GM21528 (cell line): Measurements from ENCODE around the gene AOX1.
"Not testable (repeated sequence)": the region's sequence is repeated elsewhere in the genome, so short reads cannot be mapped to it uniquely, and the experiment has no call there.

Experiments used
- ATAC-seq: cut with Tn5 transposase; IDR thresholded peaks from one replicate; pipeline ENCODE4 v1.9.1; 2021; ENCODE audit warnings: mild to moderate bottlenecking, moderate library complexity; ENCODE audit not compliant: unreplicated experiment, low FRiP score

AOX1 gene

DNA sequence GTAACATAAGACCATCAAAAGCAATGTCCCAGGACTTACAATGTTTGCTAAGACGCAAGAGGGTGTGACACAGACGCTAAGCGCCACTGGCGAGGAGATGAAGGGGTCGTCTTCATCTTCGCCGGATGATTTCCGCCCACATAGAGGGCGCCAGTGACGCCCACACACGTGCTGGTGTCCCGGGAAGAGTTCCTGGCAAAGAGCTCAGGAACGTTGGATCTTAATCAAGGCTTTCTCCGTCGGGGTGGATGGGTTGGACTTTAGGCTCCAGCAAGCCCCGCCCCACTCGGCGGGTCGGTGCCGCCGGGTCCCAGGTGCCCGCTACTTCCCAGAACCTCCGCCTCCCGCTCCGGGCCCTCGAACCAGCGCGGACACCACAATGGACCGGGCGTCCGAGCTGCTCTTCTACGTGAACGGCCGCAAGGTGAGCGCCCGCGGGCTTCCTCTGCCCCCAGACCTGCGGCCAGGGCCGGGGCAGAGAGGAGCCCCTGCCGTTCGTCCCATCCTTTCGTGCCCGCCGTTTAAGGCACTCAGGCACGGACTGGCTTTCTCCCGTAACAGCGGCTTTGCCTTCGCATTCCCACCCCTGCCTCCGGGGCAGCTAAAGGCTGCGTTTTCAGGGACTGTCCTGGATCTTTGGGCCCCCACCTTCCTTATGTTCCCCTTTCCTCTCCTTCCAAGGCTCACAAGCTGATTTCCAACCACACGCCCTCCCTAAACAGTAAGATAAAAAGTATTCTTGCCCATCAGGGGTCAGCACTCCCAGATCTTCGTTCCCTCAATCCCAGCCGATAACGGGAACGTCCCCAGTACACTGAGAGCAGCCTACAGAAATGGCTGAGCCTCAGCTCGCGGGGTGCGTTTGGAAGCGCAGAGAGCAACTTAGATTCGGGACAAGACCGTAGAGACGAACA is at the start of gene AOX1:
AOX1 (plus strand) TSS at position 285 of the 914 bp plus-strand sequence; CDS start at position 380, 95 bp downstream.
- ATAC-seq = no peak

DNA sequence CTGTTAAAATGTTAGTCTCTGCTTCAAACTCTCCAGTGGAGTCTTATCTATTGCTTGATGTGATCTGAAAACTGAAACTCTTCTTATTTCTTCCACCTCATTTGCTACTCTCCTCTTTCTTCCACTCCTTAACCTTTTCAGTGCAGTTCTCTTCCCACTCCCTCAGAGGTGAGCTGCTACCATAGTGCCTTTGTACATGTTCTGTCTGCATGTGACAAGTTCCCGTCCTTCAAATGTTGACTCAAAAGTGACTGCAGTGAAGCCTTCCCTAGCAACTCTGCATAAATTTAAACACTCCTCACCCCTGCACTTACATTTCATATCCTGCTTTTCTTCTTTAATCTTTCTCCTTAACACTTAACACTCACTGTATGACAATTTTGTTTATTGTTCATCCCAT is 47.7 kb upstream of the AOX1 start:
- ATAC-seq = no peak

DNA sequence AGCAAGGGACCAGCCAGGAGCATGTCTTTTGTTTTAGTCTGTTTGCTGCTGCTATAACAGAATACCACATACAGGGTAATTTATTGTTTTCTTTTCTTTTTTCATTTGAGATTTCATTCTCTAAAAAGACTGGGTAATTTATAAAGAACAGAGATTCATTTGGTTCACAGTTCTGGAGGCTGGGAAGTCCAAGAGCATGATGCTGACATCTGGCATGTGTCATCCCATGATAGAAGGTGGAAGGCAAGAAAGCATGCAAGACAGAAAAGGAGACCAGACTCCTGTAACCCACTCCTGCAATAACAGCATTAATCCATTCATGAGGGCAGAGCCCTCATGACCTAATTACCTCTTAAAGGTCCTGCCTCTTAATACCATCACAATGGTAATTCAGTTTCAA is 45.0 kb upstream of the AOX1 start:
- ATAC-seq = no peak

DNA sequence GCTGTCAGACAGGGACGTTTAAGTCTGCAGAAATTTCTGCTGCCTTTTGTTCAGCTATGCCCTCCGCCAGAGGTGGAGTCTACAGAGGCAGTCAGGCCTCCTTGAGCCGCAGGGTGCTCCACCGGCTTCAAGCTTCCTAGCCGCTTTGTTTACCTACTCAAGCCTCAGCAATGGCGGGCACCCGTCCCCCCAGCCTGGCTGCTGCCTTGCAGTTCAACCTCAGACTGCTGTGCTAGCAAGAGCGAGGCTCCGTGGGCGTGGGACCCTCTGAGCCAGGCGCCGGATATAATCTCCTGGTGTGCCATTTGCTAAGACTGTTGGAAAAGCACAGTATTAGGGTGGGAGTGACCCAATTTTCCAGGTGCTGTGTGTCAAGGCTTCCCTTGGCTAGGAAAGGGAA is 19.2 kb upstream of the AOX1 start:
- not testable (repeated sequence) for ATAC-seq

DNA sequence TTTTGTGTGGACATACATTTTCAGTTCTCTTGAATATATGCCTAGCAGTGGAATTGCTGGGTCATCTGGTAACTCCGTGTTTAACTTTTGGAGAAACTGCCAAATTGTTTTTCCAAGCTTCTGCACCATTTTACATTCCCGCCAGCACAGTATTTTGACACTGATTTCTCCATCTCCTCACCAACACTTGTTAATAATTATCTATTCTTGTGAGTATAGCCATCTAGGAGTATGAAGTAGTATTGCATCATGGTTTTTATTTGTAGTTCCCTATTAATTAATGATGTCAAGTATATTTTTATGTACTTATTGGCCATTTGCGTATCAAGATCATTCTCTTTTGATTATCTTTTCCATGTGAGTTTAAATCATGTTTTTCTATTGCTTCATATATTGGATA is 17.9 kb upstream of the AOX1 start:
- ATAC-seq = no peak

DNA sequence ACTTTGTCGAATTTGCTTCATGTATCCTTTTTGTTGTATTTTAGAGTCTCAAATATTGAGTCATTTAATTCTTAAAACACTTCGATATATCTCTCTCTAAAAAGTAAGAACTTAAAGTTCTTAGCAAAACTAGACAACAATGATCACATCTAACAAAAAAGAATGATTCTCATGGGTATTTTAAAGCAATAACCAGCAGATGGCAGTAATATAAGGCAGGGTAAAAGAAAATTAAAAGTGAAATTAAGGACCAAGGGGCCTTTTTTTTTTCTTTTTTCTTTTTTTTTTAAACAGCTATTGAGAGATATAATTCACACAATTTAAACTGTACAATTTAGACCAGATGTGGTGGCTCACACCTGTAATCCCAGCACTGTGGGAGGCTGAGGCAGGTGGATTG is 9.9 kb upstream of the AOX1 start:
- ATAC-seq = no peak

DNA sequence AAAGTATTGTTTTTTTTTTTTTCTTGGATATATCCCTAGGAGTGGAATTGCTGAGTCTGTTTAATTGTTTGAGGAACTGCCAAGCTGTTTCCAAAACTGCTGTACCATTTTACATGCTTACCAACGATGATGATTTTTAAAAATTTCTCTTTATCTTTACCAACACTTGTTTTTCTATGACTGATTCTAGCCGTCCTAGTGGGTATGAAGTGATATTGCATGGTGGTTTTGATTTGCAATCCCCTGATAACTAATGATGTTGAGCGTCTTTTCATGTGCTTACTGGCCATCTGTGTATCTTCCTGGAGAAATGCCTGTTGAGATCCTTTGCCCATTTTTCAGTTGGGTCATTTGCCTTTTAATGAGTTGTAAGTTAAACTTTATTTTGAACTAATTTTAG is 8.8 kb upstream of the AOX1 start:
- no peak for ATAC-seq

DNA sequence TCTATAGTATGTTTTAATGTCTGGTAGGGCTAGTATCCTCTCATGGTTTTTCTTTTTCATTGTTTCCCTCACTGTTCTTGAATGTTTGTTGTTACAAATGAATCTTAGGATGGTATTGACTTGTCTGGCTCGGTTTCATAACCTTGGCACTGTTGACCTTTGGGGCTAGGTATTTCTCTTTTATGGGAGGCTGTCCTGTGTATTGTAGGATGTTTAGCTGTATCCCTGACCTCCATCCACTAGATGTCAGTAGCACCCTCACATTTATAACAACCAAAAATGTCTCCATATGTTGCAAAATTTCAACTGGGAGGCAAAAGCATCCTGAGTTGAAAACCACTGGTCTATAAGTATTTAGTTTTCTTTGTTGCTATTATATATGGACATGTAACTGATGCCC is 7.0 kb upstream of the AOX1 start:
- no peak for ATAC-seq

DNA sequence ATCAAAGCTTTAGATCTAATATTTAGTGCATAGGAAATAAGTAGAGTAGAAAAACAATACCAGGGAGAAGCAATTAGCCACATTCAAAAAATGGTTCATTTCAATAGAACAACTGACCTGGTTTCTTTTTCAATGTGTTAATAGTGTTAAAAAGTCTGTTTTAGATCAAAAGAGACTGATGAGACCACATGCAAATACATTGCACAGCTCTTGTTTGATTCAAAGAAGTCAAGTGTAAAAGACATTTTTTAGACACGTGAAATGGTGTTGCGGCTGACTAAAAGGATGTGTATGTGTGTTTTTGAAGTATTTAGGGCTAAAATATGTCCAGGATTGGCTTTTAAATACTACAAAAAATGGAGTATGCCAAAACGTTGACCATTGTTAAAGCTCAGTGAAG is 1.2 kb upstream of the AOX1 start:
- no peak for ATAC-seq

DNA sequence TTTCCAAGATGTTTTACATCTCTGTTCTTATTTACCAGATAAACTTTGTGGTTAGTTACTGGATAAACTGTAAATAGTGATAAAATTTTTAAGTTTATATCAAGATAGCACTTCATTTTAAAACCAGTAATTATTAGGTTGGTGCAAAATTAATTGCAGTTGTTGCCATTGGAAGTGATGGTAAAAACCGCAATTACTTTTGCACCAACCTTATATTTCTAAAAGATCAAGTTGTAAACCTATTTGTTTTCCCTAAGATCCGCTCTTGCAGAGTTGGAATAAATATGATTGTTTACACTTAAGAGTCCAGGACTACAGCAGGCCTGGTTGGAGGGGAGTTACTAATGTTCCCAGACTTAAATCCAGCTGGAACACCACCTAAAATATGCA is 479 bp upstream of the AOX1 start:
- no peak for ATAC-seq

DNA sequence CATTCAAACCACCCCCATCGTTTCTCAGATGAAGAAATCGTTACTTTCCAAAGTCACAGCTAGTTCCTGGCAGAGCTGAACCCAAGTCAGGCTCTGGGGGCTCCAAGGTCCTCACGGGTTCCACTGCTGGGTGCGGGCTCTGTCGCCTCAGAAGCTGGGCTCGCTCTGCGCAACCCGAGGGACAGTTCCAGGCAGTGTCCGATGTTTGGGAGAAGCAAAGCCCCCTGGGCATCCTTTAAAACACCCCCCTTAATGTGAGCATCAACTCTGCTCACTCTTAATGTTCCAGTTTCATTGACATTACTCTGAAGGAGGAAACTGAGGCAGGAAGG is 796 bp downstream of the AOX1 start:
- ATAC-seq = no peak

DNA sequence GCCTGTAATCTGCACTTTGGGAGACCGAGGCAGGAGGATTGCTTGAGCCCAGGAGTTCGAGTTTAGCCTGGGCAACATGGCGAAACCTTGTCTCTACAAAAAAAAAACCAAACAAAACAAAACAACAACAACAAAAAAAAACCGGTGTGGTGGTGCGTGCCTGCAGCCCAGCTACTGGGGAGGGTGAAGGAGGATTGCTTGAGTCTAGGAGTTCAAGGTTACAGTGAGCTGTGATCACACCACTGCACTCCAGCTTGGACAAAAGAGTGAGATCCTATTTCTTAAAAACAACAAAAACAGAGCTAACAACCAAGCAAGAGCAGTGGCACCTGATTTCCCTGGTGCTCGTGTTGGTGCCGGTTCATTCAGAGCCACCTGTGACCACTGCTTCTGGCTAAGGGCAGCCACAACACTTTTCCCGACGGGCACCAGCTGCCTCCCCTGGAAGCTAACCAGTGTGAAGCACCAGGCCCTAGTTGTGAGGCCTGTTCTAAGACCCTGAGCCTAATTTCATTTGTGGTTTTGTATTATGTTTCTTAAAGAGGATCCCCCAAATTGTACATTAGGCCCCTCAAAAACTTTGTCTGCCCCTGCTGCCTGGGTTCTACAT is 1.3 kb downstream of the AOX1 start:
- no peak for ATAC-seq

DNA sequence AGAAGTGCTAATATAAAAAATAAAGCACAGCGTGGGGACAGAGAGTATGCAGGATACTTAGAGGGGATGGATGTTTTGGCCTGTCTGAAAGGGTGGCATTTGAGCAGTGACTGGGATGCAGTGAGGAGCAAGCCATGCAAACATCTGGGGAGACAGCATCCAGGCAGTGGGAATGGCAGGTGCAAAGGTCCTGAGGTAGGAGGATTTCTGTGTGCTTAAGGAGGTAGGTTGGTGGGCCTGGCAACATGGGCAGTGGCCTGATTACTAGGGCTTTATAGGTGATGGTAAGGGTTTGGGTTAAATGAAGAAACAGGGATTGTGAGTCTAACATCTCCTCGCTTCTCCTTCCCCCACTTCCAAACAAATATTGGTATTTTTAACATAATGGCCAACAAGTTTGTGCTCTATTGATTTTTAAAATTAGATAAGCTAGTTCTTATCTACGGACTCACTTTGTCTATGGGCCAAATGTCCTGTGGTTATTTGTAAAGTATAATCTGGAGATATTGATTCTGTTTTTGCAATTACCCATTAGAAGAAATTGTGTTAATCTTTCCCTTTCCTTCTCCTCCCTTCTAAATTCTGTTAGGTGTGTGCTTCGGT is 2.4 kb downstream of the AOX1 start:
- no peak for ATAC-seq

DNA sequence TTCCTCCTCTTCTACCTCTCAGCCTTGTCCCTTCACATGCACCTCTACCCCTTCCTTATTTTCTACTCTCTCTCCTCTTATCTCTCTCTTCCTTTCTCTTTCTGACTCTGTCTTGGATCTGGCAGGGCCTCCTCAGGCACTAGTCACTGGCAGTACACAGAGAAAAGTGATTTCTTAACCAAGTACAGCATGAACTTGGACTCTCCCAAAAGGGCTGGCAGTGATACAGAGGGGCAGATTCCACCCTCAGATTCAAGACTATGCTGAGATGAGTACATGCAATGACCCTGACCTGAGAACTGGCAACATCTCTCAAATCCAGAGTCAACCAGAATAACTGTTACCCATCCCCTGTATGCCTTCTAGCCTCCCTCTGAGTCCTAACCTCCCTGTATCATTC is 4.3 kb downstream of the AOX1 start:
- no peak for ATAC-seq

DNA sequence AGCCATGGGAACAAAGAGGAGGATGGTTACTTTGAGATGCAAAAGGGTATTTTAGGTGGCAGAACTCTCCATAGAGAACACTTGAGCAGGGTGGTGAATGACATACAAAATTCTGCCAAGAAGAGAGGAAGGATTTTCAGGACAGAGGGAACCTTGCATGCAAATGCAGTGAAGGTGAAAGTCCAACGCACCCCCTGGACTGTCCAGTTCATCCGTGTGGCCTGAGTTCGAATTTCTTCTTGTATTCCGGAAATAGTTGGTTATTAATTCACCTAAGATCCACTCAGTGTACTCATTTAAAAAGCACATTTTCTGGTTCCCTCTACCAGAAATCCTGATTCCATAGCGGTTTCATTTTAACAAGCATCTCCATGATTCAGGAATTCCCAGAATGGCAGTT is 5.5 kb downstream of the AOX1 start:
- ATAC-seq = no peak

DNA sequence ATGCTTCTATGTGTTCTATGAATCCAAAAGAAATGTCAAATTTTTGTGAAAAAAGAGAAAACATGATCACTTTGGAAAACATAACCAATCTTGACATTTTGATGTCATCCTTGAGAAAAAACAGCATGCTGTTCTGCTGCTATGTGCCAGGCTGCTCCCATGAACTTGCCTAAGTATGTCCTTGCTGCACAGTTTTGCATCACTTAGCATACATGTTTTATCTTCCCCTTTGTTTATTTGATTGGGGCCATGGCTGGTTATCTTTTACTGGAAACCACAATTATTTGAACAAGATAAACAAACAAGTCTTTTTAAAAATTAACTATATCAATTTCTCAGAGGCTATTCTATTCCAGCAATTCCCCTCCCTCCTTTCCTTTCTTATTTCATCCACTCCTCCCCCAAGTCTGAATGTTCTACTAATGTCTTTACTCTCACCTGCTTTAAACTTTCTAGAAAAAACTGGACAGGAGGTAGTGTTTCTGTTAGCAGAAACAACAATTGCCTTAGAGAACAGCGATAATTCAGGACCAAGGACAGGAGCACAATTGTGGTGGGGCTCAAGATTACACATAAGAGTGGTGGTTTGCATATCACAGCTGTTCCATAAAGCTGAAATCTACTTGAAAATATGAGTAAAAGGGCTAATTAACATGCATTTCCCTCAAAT is 6.7 kb downstream of the AOX1 start:
- no peak for ATAC-seq

DNA sequence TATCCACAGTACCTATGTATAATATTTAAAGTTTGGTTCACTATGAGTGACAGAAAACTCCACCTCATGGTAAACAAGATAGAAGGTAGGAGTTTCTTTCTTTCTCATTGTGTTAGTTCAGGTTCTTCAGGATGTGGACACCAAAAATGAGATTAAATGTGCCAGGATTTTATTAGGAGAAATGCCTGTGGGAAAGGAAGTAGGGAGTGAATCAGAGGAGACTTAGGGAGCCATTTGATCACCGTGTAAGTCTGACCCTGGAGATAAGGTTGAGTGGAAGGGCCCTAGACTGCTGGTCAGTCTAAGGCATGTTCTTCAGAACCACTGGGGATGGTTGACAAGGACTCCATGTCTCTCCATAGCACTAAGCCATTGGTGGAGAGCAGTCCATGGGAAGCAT is 8.1 kb downstream of the AOX1 start:
- no peak for ATAC-seq

DNA sequence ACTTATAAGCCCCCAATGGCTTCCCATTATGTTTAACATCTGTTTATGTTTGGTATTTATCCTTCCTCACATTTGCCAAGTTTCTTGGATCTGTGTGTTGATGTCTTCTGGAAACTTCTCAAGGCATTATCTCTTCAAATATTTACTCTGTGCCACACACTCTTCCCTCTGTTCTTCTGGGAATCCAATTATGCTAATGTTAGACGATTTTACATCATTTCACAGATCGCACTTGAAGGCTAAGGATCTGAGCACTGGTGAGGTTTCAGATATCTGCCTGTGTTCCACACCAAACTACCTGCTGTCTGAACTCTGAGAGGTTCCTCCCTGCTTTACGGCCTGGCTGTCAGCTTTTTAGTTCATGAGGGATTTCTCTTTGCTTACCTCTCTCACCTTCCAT is 10.1 kb downstream of the AOX1 start:
- no peak for ATAC-seq

DNA sequence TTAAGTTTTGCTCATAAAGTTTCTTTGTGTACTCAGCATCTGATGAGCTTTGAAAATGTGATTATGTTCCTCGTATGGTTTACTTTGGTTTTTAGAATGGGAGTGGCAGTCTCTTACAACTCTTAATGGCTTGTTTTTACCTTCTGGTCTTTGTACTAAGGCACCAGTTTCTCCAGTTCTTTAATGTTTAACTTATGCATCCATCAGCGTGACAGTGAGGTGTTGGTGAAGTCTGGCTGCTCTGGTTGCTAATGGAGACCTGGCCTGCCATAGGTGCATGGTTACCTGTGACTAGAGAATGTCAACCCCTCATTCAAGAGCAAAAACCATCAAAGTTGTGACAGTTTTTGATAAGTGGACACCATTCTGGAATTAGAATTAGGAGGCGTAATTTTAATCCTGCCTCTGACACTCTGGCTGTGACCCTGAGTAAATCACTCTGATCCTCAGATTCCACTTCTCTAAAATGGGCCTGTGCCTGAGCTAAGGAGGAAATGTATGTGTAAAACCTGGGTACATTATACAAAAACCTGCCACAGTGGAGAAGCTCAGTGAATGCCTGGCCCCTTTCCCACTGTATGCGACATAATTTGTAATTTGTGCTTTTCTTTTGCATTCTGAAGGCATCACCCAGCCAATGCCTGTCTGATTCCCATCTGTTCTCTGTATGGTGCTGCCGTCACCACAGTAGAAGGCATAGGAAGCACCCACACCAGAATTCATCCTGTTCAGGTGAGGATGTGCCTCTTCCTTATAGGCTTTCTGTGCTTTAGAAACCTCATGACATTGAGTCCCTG is 11.2 kb downstream of the AOX1 start:
- ATAC-seq = no peak

DNA sequence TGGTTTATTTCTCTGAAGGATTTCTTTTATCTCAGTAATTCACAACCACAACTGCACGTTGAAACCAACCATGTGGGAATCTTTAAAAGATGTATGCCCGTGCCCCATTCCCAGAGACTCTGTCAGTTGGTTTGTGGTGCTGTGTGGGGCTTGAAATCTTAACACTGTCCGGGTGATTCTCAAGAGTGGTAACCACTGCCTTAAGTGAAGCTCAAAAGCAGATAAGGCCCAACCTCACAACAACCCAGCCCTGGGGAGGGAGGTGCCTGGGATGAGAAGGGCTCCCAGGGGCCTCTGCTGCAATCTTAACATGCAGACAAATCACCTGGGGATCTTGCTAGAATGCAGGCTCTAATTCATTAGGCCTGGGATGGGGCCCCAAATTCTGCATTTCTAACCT is 13.4 kb downstream of the AOX1 start:
- ATAC-seq = no peak
